Measurements from ENCODE around the gene MYMK.
A peak's percentile ranks its signal among the peaks of the same experiment; 100 is the strongest.

MYMK gene

GRCh38 chr9:133485531-133486260, 39.1 kb downstream of the MYMK start:
- DNase-seq (ENCODE audit: low read depth): no peak

- no peak for DNase-seq (ENCODE audit: low read depth)
Observed at GRCh38 chr9:133484671-133485437, 39.9 kb downstream of the MYMK start.

DNA sequence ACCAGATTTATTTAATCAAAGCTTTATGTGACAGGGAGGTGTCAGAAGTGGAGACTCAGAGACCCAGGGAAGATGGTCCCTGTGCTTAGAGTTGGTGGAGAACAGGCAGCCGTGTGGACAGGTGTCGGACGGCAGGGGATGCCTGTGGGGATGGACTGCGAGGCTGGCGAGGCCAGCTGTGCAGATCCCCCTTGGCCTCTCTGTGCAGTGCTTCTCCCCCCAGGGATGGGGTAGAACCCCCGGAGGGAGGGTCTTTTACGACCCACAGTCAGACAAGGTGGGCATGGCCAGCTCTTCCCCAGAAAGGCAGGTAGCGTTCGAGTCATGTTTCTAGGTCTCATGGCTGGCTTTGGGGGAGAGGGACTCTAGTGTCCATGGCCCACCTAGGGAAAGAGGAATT, 41.1 kb downstream of the MYMK start:
- no peak for DNase-seq (ENCODE audit: low read depth)

DNA sequence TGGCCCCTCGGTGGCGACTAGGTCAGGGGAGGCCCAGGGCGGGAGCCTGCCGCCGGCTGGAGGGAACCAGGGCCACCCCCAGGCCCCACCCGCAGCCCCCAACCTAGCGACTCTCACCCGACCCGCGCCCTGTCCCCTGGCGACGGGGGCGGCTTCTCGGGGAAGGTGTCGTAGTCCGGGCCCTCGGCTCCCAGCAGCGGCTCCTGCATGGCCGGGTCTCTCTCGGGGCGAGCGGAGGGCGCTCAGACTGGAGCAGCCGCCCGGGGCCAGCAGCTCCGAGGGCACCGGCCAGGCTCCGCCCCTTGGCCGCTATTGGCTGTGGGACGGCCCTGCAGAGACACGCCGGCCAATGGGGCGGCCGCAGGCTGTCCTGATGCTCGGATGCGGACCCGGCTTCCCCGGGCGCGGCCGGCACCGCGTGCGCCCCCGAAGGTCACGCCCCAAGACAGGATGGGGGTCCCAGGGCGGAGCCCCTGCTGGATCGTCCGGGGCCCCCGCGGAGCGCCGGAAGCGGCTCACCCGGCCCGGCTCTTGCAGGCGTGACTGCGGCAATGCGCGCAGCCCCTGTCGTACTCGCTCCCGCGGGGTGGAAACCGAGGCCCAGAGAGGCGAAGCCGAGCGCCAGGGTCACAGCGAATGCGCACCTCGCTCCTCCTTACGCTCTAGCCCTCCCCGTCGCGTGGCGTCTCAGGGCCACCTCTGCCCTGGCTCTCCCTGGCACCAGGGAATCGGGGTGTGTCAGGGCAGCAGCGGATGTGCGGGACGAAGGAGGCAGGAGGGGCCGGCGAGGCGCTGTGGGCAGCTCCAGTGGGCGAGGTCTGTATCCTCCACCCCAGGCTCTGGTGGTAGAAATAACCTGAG, 45.7 kb downstream of the MYMK start, which contains the start of gene SLC2A6:
Gene SLC2A6 (minus strand): TSS at position 249 of the 861 bp plus-strand sequence. CDS start 40 bp downstream, at position 209.
- DNase-seq (ENCODE audit: low read depth): peak; percentile 69

GRCh38 chr9:133477992-133478850, 46.5 kb downstream of the MYMK start:
- DNase-seq (ENCODE audit: low read depth): no peak

DNA sequence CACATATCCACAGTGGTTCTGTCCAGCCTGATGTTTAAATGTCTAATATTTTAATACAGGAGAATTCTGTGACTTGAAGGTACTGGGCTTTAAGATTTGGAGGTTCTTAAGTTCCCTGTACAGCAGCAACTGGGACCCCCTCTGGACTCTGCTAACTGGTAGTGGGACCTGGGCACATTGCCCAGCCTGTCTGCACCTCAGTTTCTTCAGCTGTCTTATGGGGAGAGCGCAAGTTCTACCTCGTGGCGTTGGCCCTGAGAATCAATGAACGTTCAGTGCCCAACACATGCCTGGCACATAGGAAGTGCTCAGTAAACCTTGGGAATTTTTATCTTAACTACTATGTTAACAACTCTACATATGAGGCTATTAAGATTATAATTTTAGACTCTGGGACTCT, 47.3 kb downstream of the MYMK start:
- no peak for DNase-seq (ENCODE audit: low read depth)

DNA sequence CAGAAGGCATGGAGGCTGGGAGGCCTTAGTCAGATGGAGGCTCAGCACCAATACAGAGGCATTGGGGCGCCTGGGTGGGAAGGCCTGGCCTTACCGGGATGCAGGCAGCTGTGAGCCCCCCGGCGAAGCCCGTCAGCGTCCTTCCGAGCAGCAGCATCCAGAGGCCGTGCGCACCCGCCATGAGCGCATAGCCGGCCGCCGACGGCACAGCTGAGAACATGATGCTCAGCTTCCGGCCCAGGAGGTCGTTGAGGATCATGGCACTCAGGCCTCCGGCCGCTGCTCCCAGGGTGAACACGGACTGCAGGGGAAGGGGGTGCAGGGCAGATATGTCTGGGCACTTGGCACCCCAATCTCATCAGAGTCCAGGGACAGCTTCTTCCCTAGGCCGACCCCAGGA, 47.8 kb downstream of the MYMK start:
- no peak for DNase-seq (ENCODE audit: low read depth)

DNA sequence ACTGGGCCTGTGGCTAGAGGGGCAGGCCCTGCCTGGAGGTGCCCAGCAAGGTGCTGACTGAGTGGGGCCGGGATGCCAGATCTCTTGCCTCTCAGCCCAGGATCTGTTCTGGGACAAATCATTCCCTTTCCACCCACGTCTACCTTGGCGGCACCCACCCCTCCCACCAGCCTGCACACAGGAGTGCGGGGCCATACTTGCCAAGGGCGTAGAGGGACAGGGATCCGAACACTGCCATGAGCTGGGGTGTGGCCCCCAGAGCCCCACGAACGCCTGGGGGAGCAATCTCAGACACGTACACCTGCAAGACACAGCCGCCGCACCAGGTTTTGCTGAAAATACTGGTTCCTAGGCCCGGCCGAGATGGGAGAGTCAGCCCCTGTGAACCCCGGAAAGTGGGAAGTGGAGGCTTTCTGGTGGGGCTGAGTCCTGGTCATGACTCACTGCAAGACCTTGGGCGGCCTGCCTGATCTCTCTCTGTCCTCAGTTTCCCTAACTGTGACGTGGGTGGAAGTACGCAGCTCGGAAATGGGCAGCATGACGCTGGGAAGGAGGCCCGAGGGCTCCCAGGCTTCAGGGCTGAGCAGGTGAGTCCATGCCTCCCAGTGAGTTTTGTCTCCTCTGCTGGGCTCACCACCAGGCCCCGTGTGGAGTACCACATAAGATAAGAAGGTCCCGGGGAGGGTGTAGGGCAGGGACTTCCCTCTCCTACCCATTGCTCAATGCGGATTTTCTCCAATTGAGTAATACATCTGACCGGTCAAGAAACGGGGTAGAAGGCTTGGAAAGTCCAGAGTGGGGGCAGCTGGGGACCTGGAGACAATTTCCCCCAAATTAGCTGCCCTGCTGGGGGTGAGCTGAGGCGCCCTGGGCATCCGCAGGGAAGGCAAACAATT, 48.5 kb downstream of the MYMK start:
- no peak for DNase-seq (ENCODE audit: low read depth)

DNA sequence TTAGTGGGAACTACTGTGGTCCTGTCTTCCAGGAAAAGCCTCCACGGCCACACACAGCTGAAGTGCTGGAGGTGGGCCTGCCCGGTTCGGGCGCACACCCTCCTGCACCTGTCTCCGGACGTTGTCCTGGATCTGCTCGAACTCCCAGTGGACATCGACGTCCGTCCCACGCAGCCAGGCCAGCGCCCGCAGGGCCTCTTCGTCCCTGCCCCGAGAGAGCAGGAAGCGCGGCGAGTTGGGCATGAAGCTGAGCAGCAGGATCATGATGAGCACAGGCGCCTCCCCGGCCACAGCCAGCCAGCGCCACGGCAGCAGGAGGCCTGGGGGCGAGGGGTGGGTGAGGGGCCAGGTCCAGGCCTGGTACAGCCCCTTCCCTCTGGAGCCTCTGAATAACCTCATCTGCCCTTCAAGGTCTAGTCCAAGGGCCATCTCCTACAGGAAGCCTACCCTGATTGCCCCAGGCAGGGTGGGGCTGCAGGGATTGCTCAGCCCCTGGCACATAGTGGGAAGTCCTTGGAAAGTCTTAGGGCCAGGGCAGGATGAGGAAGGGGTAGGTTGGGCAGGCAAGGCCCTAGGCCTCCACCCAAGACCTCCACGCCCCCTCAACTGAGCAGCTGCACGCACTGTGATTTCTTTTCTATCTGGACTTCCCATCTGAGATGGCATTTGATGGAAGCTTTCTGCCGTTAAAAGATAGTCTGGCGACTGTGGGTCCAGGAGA, 49.3 kb downstream of the MYMK start:
- no peak for DNase-seq (ENCODE audit: low read depth)

DNA sequence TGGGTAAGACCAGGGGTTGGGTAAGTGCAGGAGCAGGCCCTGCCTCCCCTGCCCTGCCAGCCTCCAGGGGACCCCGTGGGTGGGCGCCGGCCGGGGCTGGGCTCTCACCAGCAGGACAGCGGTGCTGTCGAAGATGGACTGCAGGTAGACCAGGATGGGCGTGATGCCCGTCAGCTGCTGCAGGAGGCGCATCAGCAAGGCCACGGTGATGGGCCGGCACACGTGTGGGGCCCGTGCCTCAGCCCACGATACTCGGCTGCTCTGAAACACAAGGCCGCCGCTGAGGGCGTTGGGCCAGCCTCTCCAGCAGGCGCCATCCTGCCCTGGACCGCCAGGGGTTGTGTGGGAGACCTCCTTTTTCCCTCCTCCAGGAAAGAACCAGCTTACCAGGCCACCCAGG, 49.9 kb downstream of the MYMK start:
- DNase-seq (ENCODE audit: low read depth): no peak

DNA sequence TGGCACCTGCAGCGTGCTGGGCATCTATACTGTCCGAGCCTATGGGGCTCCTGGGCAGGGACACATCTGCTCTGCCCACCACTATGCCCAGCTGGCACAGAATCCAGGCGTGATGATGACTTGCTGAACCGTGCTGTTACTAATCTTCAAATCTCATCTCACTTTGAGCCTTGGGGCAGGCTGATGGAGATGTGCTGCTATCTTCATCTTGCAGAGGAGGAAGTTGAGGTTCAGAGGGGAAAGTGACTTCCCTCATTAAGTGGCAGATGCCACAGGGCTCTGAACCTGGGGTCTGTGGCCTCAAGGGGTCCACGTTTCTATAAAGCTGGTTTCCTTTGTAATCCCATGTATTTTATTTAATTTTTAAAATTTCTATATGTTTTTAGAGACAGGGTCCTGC, 50.5 kb downstream of the MYMK start:
- no peak for DNase-seq (ENCODE audit: low read depth)

DNA sequence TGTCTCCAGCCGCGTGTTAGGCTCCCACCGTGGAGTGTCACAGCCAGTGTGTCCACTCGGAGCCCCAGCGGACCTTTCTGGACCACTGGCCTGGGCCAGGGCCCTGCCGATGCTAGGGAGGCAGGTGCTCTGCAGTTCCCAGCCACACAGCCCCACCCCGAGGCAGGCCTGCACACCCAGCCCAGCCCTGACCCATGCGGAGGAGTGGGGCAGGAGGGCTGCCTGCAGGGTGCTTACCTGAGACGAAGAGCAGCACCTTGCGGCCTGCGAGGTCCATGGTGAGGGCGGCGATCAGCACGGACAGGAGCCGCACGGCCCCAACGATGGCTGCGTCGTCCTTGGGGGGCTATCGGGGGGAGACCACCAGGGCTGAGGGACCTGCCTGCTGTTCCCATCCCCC, 51.0 kb downstream of the MYMK start:
- DNase-seq (ENCODE audit: low read depth): no peak

DNA sequence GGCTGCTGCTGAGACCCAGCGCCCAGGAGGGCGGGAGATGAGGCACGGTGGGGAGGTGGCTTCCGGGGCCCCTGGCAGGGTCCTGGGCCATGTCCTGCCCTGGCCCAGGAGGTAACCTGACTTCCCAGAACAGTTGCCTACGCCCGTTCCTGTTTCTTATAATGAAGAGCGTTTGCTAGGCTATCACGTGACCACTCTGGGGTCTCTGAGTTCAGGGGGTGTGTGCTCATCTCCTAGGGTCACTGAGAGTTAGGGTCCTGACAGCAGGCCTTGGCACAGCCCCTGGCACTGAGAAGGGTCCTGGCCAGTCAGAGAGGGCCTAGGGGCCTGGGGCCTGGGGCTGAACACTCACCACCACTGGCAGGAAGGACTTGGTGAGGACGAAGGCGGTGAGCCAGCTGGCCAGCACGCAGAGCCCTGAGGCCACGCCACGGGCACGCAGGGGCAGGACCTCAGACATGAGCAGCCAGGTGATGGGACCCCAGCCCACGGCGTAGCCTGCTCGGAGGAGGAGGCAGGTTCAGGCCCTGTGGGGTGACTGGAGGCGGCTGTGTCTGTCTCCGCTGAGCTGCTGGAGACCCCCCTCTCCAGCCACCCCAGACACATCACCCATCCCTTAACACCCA, 51.9 kb downstream of the MYMK start:
- DNase-seq (ENCODE audit: low read depth): no peak

GRCh38 chr9:133472277-133472645, 52.5 kb downstream of the MYMK start:
- DNase-seq (ENCODE audit: low read depth): no peak

DNA sequence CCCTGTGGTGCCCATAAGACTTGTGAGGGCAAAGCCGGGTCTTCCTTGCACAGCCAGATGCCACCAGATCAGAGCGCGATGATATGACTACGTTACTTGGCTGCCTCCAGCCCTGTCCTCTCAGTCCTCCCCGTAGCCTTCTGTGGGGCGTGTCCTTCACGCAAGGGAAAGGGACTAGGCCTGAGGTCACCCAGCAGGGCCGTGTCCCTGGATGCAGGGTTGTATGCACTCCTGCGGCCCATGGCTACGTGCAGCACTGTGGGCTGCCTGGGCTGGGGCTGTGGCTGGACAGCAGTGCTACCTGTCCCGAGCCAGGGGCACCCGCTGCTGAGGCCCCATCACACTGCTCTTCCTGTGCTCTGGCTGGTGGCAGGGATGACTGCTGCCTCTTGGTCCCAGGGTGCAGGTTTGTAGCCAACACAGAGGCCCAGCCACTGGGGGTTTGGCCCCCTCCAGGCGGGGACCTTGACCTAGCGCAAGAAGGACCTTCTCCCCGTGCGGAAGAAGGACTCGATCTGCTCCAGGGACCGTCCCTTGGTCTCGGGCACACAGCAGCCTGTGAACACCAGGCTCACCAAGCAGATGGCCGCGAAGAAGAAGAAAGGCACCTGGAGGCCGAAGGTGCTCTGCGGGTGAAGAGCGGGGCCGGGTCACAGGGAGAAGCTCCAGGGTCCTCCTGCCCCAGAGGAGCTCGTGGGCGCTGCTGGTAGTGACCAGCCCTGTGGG, 53.0 kb downstream of the MYMK start:
- no peak for DNase-seq (ENCODE audit: low read depth)

GRCh38 chr9:133470988-133471387, 53.8 kb downstream of the MYMK start:
- DNase-seq (ENCODE audit: low read depth): no peak

GRCh38 chr9:133470427-133470924, 54.3 kb downstream of the MYMK start:
- DNase-seq (ENCODE audit: low read depth): no peak

GRCh38 chr9:133468777-133469421, 55.9 kb downstream of the MYMK start:
- no peak for DNase-seq (ENCODE audit: low read depth)
